GM12878 (cell line): ENCODE measurements around the gene SUGCT. TPM values are rescaled to one million over a fixed set of nuclear protein-coding genes. Genes with fewer than 3 reads are reported as not detected.

ENCODE experiments used
- ATAC-seq: fragments of 200-7000 bp; cut with Tn5 transposase; 3 replicates; pipeline ENCODE4 v1.9.1; 2020; ENCODE audit warnings: mild to moderate bottlenecking, moderate library complexity
- BruUV-seq: library from RNA; stranded (reverse); fragments of 400-500 nt; replicated peaks from 2 replicates; lab custom pipeline; 2021; lab: Mats Ljungman, UMichigan
- CTCF ChIA-PET: fragments of 300-600 bp; sonication (Branson Sonifier 250); formaldehyde crosslinking; extraction: SDS; loops from one replicate; lab custom pipeline; 2021; ENCODE audit warnings: inconsistent platforms; lab: Yijun Ruan, JAX
- POLR2A ChIA-PET: fragments of 350-600 bp; formaldehyde crosslinking; extraction: SDS; loops from one replicate; lab custom pipeline; 2021; ENCODE audit warnings: inconsistent platforms; lab: Charles Lee
- RAD21 ChIA-PET: fragments of 300-600 bp; sonication (Branson Sonifier 250); formaldehyde crosslinking; loops from one replicate; lab custom pipeline; 2023; ENCODE audit warnings: antibody characterized with exemption; ENCODE audit not compliant: unreplicated experiment; lab: Charles Lee
- SMC1A ChIA-PET: fragments of 300-600 bp; sonication (Branson Sonifier 250); formaldehyde crosslinking; loops from one replicate; lab custom pipeline; 2023; ENCODE audit not compliant: unreplicated experiment, uncharacterized antibody; lab: Charles Lee
- DNase-seq: peaks from one replicate; pipeline ENCODE4 v3.0.0-alpha.2; 2011; ENCODE audit warnings: low read depth, low spot score
- FAIRE-seq: peaks from 3 replicates; lab custom pipeline; 2011; peaks lifted over from hg19 to GRCh38; lab: Jason Lieb, UNC
- H2AFZ ChIP-seq: 2 replicates; pipeline ENCODE4 v1.6.0; 2011; ENCODE audit warnings: low read depth, low read length, control low read depth; ENCODE audit not compliant: control insufficient read depth
- H3K27ac ChIP-seq: 2 replicates; pipeline ENCODE4 v1.5.1; 2011; ENCODE audit warnings: control low read depth; ENCODE audit not compliant: control insufficient read depth, insufficient read depth
- H3K27me3 ChIP-seq, 2 experiments: replicated peaks in 1 of 2; 2 replicates each; pipeline versions ENCODE4 v1.6.0 to v1.6.1; 2011; ENCODE audit warnings: low read length in 1 of 2; ENCODE audit not compliant: control insufficient read depth in 2 of 2, insufficient read depth in 2 of 2
- H3K36me3 ChIP-seq, 2 experiments: 2 replicates each; pipeline ENCODE4 v1.5.1; 2011; ENCODE audit warnings: low read length in 1 of 2; ENCODE audit not compliant: control insufficient read depth in 2 of 2, insufficient read depth in 2 of 2
- H3K4me1 ChIP-seq: 2 replicates; pipeline ENCODE4 v1.6.1; 2011; ENCODE audit warnings: mild to moderate bottlenecking, low read length, moderate library complexity, mixed read lengths; ENCODE audit not compliant: control insufficient read depth, insufficient read depth
- H3K4me2 ChIP-seq: 2 replicates; pipeline ENCODE4 v1.6.0; 2011; ENCODE audit warnings: control low read depth; ENCODE audit not compliant: control insufficient read depth, insufficient read depth
- H3K4me3 ChIP-seq: fragments of 200-600 bp; sonication (generic); 2 replicates; pipeline ENCODE4 v1.5.1; 2016
- H3K79me2 ChIP-seq: 2 replicates; pipeline ENCODE4 v1.6.0; 2011; ENCODE audit warnings: low read length; ENCODE audit not compliant: control insufficient read depth, insufficient read depth
- H3K9ac ChIP-seq: 2 replicates; pipeline ENCODE4 v1.8.0; 2011; ENCODE audit warnings: low read length, control low read depth, mixed read lengths; ENCODE audit not compliant: control insufficient read depth, insufficient read depth
- H3K9me3 ChIP-seq: replicated peaks from 3 replicates; pipeline ENCODE4 v1.5.1; 2011; ENCODE audit warnings: mild to moderate bottlenecking, low read length; ENCODE audit not compliant: control insufficient read depth, insufficient read depth
- H4K20me1 ChIP-seq: 2 replicates; pipeline ENCODE4 v1.6.0; 2011; ENCODE audit not compliant: control insufficient read depth, insufficient read depth
- ATF2 ChIP-seq: IDR thresholded peaks from 2 replicates; pipeline ENCODE4 v1.6.1; 2012; ENCODE audit warnings: low read length, inconsistent platforms
- ATF7 ChIP-seq: fragments of 450-650 bp; IDR thresholded peaks from 2 replicates; pipeline ENCODE4 v1.6.1; 2016; ENCODE audit warnings: low read depth, mild to moderate bottlenecking
- BMI1 ChIP-seq: fragments of 450-650 bp; IDR thresholded peaks from 2 replicates; pipeline ENCODE4 v1.6.1; 2016; ENCODE audit warnings: mild to moderate bottlenecking, moderate library complexity, borderline replicate concordance
- CHD1 ChIP-seq: IDR thresholded peaks from 2 replicates; pipeline ENCODE4 v1.6.1; 2012; ENCODE audit warnings: low read depth, low read length, improper control_type of control experiment
- DPF2 ChIP-seq: fragments of 450-650 bp; IDR thresholded peaks from 2 replicates; pipeline ENCODE4 v1.6.1; 2017; ENCODE audit warnings: mild to moderate bottlenecking
- FOXM1 ChIP-seq: IDR thresholded peaks from 2 replicates; pipeline ENCODE4 v1.6.1; 2012; ENCODE audit warnings: low read depth, mild to moderate bottlenecking, inconsistent platforms, low read length, moderate library complexity
- MTA2 ChIP-seq: fragments of 450-650 bp; IDR thresholded peaks from 2 replicates; pipeline ENCODE4 v1.6.1; 2016; ENCODE audit warnings: low read depth, mild to moderate bottlenecking, moderate library complexity
- NFYB ChIP-seq: IDR thresholded peaks from 2 replicates; pipeline ENCODE4 v1.6.1; 2011; ENCODE audit warnings: low read depth, mild to moderate bottlenecking, low read length, improper control_type of control experiment, moderate library complexity; ENCODE audit not compliant: insufficient read depth
- RB1 ChIP-seq: fragments of 450-650 bp; formaldehyde crosslinking; IDR thresholded peaks from 2 replicates; pipeline ENCODE4 v1.6.1; 2017; ENCODE audit warnings: mild to moderate bottlenecking, borderline replicate concordance
- SMARCA5 ChIP-seq: fragments of 450-650 bp; IDR thresholded peaks from 2 replicates; pipeline ENCODE4 v1.6.1; 2017; ENCODE audit warnings: mild to moderate bottlenecking
- TCF3 ChIP-seq: IDR thresholded peaks from 2 replicates; pipeline ENCODE4 v1.6.1; 2012; ENCODE audit warnings: low read depth, mild to moderate bottlenecking, low read length, borderline replicate concordance; ENCODE audit not compliant: insufficient read depth
- ZBED1 ChIP-seq: IDR thresholded peaks from 2 replicates; pipeline ENCODE4 v1.6.1; 2016; ENCODE audit warnings: borderline replicate concordance
- ZSCAN29 ChIP-seq: fragments of 450-650 bp; IDR thresholded peaks from 2 replicates; pipeline ENCODE4 v1.6.1; 2017; ENCODE audit warnings: mild to moderate bottlenecking, moderate library complexity
- WGBS: methylation state at CpG from one replicate; pipeline ENCODE4 v1.1.6; 2016; ENCODE audit warnings: low lambda C conversion rate; ENCODE audit not compliant: insufficient replicate concordance, insufficient coverage; ENCODE audit errors: missing lambda C conversion rate; 5-methylcytosine and 5-hydroxymethylcytosine counted together
- in situ Hi-C: fragments of 300-500 bp; cut with MboI; formaldehyde crosslinking; loops from 9 replicates; pipeline ENCODE4 v1.14.3; 2018; ENCODE audit warnings: mixed read lengths
- intact Hi-C: fragments of 100-400 bp; cut with micrococcal nuclease; formaldehyde crosslinking; loops from one replicate; pipeline ENCODE4 v1.14.2; 2022; ENCODE audit not compliant: unreplicated experiment
- polyA plus RNA-seq, 11 experiments: library from polyadenylated mRNA; depleted of rRNA in 4 of 11; unstranded in 6 of 11; stranded (reverse) in 5 of 11; fragments of >200 nt; fragmentation: Nextera tagmentation in 4 of 11; fragmentation: Illumina TruSeq in 1 of 11; extraction: Ambion mirVana in 4 of 11; extraction: Trizol in 1 of 11; gene quantifications; 1 replicate in 1 of 11; 2 replicates in 10 of 11; pipeline versions ENCODE4 v1.2.1 to v1.2.3, GENCODE V29; 2011 to 2016; ENCODE audit warnings: inconsistent platforms in 2 of 11, missing spikeins in 2 of 11, low read depth in 1 of 11
- total RNA-seq, 4 experiments: library from RNA; depleted of rRNA in 3 of 4; stranded (reverse); fragments of >200 nt in 3 of 4; fragmentation: Illumina TruSeq in 1 of 4; extraction: Trizol in 1 of 4; gene quantifications; 2 replicates each; pipeline versions ENCODE4 v1.2.1 to v1.2.3, GENCODE V29; 2013 to 2021
- TF ChIP-seq, protein P1 (sequence below): IDR thresholded peaks from 2 replicates; pipeline ENCODE4 v1.6.1; 2011; ENCODE audit warnings: low read depth, low read length, improper control_type of control experiment, borderline replicate concordance

SUGCT gene
- total and polyA plus RNA-seq, 10 of the 15 experiments (the other 5 are each of a cell fraction or from before 2014, with no cell fraction given): 0.08 to 1.2 (median 0.67) TPM; not detected in 1

GRCh38 chr7:40851001-40851400 lies 716.2 kb downstream of the SUGCT start (continued):
- TF ChIP-seq FOXM1 (no peak), ATF2 (no peak), ZSCAN29 (no peak)
- TF ChIP-seq, all 136 proteins: peak for 2

DNA sequence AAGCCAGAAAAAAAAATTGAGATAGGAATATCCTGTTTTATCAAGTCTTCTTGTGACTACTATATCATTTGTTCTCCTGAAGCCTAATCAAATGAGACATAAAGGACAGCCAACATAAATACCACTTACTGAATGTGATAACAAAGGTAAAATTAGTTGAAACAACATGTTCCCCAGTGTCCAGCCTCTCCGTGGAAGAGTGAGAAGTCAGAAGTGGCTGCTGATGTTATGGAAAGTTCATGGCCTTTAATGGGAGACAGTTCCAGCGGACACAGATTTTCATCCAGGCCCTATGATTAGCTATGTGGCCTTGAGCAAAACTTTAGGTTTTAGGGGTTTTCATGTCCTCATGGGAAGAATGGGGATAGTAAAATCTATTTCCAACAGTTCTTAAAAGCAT lies 724.3 kb downstream of the SUGCT start:
- no peaks in the 10 kb centered on the region for H3K9me3 ChIP-seq
- H3K4me2 ChIP-seq: no peak overlapping the region
- no peaks in the 10 kb centered on the region for H4K20me1 ChIP-seq
- no peak overlapping the region for H3K27ac ChIP-seq
- POLR2A ChIA-PET: no interaction called here
- in situ Hi-C loops: no loop called here
- H3K9ac ChIP-seq: no peak overlapping the region
- 2% methylated on average over 2 of the region's 2 CpGs for WGBS
- no peaks in the 10 kb centered on the region for H3K4me1 ChIP-seq
- CTCF ChIA-PET: interaction anchor here (0.6 to 0.7 kb wide), 2 partner anchors 156 to 158 kb away, joined by 3 read pairs; no protein-coding TSS in a partner anchor
- RAD21 ChIA-PET: no interaction called here
- H3K27me3 ChIP-seq: no peaks in the 10 kb centered on the region
- BruUV-seq: no TSS peak
- DNase-seq (no peak), ATAC-seq (no peak), FAIRE-seq (no peak)
- H2AFZ ChIP-seq: no peak overlapping the region
- no peak overlapping the region for H3K4me3 ChIP-seq
- no peaks in the 10 kb centered on the region for H3K79me2 ChIP-seq
- no peaks in the 10 kb centered on the region for H3K36me3 ChIP-seq
- SMC1A ChIA-PET: interaction anchor here (1.1 to 1.6 kb wide), 3 partner anchors 13 to 66 kb away, joined by 3 read pairs; no protein-coding TSS in a partner anchor
- intact Hi-C loops: no loop called here
- no peak for TF ChIP-seq BMI1
- no peak for TF ChIP-seq ZBED1
- no peak for TF ChIP-seq CHD1
- no peak for TF ChIP-seq ATF7
- no peak for TF ChIP-seq RB1
- TF ChIP-seq TCF3: no peak
- no peak for TF ChIP-seq SMARCA5
- no peak for TF ChIP-seq DPF2
- TF ChIP-seq, protein P1, sequence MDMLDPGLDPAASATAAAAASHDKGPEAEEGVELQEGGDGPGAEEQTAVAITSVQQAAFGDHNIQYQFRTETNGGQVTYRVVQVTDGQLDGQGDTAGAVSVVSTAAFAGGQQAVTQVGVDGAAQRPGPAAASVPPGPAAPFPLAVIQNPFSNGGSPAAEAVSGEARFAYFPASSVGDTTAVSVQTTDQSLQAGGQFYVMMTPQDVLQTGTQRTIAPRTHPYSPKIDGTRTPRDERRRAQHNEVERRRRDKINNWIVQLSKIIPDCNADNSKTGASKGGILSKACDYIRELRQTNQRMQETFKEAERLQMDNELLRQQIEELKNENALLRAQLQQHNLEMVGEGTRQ: no peak
- no peak for TF ChIP-seq MTA2
- TF ChIP-seq NFYB: no peak
